ENCODE data around the gene APOH. TPM values are rescaled to one million over a fixed set of nuclear protein-coding genes. Genes with fewer than 3 reads are reported as not detected.

Gene APOH
- total and polyA plus RNA-seq, 9 of the 15 experiments (the other 6 are each of a cell fraction or from before 2014, with no cell fraction given), result 1.1 TPM; not detected in 8

DNA sequence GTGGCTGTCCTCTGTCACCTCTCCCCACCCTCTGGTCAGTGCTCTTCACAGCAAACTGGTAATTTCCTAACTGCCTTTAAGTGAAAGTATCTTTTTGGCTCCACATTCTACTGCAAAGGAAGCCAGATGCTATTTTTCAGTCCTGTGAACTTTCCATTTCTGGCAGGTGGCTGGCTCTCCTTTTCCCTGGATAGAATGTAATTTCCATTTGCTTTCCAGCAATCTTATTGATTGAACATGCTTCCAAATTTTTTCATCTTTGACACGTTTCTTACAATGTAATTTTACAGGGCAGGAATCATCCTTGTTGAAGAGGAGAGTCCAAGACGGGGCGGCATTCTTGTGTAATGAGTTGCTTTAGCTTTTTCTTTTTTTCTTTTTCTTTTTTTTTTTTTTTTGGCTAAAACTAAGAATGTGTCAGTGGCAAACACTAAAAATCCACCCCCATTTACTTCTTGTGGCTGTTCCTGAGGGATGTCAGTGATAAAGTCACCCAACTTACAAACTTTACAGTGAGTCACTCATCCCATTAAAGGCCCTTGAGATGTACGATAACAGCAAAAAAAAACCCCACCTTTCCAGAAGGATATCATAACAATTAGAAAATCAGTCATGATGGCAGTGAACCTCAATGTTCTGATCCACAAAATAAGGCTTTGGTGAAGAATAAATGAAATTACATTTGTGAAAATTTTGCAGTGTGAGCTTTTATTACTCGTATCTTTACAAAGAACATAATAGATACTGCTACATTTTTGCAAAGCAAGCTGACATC lies 43.8 kb upstream of the APOH start (continued):
- TF ChIP-seq, protein P1, sequence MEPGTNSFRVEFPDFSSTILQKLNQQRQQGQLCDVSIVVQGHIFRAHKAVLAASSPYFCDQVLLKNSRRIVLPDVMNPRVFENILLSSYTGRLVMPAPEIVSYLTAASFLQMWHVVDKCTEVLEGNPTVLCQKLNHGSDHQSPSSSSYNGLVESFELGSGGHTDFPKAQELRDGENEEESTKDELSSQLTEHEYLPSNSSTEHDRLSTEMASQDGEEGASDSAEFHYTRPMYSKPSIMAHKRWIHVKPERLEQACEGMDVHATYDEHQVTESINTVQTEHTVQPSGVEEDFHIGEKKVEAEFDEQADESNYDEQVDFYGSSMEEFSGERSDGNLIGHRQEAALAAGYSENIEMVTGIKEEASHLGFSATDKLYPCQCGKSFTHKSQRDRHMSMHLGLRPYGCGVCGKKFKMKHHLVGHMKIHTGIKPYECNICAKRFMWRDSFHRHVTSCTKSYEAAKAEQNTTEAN (CRISPR knock-in tag; IDR thresholded peaks at IDR 0.05), result no peak
- TF ChIP-seq MTF1 (CRISPR knock-in tag; IDR thresholded peaks at IDR 0.05; ENCODE audit: borderline replicate concordance), result no peak
- TF ChIP-seq, protein P2, sequence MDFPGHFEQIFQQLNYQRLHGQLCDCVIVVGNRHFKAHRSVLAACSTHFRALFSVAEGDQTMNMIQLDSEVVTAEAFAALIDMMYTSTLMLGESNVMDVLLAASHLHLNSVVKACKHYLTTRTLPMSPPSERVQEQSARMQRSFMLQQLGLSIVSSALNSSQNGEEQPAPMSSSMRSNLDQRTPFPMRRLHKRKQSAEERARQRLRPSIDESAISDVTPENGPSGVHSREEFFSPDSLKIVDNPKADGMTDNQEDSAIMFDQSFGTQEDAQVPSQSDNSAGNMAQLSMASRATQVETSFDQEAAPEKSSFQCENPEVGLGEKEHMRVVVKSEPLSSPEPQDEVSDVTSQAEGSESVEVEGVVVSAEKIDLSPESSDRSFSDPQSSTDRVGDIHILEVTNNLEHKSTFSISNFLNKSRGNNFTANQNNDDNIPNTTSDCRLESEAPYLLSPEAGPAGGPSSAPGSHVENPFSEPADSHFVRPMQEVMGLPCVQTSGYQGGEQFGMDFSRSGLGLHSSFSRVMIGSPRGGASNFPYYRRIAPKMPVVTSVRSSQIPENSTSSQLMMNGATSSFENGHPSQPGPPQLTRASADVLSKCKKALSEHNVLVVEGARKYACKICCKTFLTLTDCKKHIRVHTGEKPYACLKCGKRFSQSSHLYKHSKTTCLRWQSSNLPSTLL (IDR thresholded peaks at IDR 0.05), result no peak
- TF ChIP-seq ZSCAN29 (IDR thresholded peaks at IDR 0.05), result no peak
- TF ChIP-seq KLF6 (CRISPR knock-in tag; IDR thresholded peaks at IDR 0.05; ENCODE audit: borderline replicate concordance), result no peak
- no peak for TF ChIP-seq SRSF7 (optimal IDR thresholded peaks at IDR 0.05; ENCODE audit: low read depth, low read length)
- TF ChIP-seq, protein P3, sequence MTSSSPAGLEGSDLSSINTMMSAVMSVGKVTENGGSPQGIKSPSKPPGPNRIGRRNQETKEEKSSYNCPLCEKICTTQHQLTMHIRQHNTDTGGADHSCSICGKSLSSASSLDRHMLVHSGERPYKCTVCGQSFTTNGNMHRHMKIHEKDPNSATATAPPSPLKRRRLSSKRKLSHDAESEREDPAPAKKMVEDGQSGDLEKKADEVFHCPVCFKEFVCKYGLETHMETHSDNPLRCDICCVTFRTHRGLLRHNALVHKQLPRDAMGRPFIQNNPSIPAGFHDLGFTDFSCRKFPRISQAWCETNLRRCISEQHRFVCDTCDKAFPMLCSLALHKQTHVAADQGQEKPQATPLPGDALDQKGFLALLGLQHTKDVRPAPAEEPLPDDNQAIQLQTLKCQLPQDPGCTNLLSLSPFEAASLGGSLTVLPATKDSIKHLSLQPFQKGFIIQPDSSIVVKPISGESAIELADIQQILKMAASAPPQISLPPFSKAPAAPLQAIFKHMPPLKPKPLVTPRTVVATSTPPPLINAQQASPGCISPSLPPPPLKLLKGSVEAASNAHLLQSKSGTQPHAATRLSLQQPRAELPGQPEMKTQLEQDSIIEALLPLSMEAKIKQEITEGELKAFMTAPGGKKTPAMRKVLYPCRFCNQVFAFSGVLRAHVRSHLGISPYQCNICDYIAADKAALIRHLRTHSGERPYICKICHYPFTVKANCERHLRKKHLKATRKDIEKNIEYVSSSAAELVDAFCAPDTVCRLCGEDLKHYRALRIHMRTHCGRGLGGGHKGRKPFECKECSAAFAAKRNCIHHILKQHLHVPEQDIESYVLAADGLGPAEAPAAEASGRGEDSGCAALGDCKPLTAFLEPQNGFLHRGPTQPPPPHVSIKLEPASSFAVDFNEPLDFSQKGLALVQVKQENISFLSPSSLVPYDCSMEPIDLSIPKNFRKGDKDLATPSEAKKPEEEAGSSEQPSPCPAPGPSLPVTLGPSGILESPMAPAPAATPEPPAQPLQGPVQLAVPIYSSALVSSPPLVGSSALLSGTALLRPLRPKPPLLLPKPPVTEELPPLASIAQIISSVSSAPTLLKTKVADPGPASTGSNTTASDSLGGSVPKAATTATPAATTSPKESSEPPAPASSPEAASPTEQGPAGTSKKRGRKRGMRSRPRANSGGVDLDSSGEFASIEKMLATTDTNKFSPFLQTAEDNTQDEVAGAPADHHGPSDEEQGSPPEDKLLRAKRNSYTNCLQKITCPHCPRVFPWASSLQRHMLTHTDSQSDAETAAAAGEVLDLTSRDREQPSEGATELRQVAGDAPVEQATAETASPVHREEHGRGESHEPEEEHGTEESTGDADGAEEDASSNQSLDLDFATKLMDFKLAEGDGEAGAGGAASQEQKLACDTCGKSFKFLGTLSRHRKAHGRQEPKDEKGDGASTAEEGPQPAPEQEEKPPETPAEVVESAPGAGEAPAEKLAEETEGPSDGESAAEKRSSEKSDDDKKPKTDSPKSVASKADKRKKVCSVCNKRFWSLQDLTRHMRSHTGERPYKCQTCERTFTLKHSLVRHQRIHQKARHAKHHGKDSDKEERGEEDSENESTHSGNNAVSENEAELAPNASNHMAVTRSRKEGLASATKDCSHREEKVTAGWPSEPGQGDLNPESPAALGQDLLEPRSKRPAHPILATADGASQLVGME (CRISPR knock-in tag; IDR thresholded peaks at IDR 0.05), result no peak
- TF ChIP-seq ZFX (CRISPR knock-in tag; IDR thresholded peaks at IDR 0.05), result no peak
- no peak for TF ChIP-seq SMARCA5 (IDR thresholded peaks at IDR 0.05)
- TF ChIP-seq RNF2 (IDR thresholded peaks at IDR 0.05), result no peak
- no peak for TF ChIP-seq MTA2 (IDR thresholded peaks at IDR 0.05; ENCODE audit: low read depth)
- no peak for TF ChIP-seq MYBL2 (IDR thresholded peaks at IDR 0.05; ENCODE audit: low read depth)
- no peak for TF ChIP-seq MYBL2 (CRISPR knock-in tag; IDR thresholded peaks at IDR 0.05; ENCODE audit: borderline replicate concordance)
- no peak for TF ChIP-seq PHTF2 (CRISPR knock-in tag; IDR thresholded peaks at IDR 0.05)
- peak; percentile 45; the same call in 1 of the 2 replicates for TF ChIP-seq EP300 (IDR thresholded peaks at IDR 0.05; ENCODE audit: low read length)
- TF ChIP-seq, protein P4, sequence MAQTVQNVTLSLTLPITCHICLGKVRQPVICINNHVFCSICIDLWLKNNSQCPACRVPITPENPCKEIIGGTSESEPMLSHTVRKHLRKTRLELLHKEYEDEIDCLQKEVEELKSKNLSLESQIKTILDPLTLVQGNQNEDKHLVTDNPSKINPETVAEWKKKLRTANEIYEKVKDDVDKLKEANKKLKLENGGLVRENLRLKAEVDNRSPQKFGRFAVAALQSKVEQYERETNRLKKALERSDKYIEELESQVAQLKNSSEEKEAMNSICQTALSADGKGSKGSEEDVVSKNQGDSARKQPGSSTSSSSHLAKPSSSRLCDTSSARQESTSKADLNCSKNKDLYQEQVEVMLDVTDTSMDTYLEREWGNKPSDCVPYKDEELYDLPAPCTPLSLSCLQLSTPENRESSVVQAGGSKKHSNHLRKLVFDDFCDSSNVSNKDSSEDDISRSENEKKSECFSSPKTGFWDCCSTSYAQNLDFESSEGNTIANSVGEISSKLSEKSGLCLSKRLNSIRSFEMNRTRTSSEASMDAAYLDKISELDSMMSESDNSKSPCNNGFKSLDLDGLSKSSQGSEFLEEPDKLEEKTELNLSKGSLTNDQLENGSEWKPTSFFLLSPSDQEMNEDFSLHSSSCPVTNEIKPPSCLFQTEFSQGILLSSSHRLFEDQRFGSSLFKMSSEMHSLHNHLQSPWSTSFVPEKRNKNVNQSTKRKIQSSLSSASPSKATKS (CRISPR knock-in tag; IDR thresholded peaks at IDR 0.05), result no peak

Data from K562 (cell line).